ENCODE results near the gene TUFT1. TPM values are rescaled to one million over a fixed set of nuclear protein-coding genes. Genes with fewer than 3 reads are reported as not detected.

Gene TUFT1
- total RNA-seq, 4 donors from 2014 or later, result 15.1 to 20.4 (median 17.5) TPM

- TF ChIP-seq EP300 (IDR thresholded peaks at IDR 0.05) (no peak), POLR2A (IDR thresholded peaks at IDR 0.05) (peak in 1 of 2 donors; percentile 15), POLR2AphosphoS5 (IDR thresholded peaks at IDR 0.05) (peak; percentile 28)
- H3K4me1 ChIP-seq, result peaks cover 2 to 24% (median 9%) of the 10 kb centered on the region in 3 donors
- 0 to 20% methylated on average over 1 to 13 of the region's 68 CpGs for WGBS, 2 donors (ENCODE audit: low coverage in 1 of 2)
- H3K4me3 ChIP-seq, result peak within 1 kb of the TSS; percentile 57 to 78
- ATAC-seq, result peak; percentile 98
- H3K36me3 ChIP-seq, result no peaks in the 10 kb centered on the region
- peak within 1 kb of the TSS; percentile 30 to 89 (median 86) for H3K27ac ChIP-seq
- peaks cover 6% of the 10 kb centered on the region for H3K27me3 ChIP-seq
- H3K9me3 ChIP-seq, result no peaks in the 10 kb centered on the region
Measured at GRCh38 chr1:151510957-151511635, 29.0 kb upstream of the TUFT1 start, which contains the start of gene CGN. TSS of gene CGN (plus strand) at chr1:151511387. CDS start at chr1:151518520, 7,133 bp downstream.

DNA sequence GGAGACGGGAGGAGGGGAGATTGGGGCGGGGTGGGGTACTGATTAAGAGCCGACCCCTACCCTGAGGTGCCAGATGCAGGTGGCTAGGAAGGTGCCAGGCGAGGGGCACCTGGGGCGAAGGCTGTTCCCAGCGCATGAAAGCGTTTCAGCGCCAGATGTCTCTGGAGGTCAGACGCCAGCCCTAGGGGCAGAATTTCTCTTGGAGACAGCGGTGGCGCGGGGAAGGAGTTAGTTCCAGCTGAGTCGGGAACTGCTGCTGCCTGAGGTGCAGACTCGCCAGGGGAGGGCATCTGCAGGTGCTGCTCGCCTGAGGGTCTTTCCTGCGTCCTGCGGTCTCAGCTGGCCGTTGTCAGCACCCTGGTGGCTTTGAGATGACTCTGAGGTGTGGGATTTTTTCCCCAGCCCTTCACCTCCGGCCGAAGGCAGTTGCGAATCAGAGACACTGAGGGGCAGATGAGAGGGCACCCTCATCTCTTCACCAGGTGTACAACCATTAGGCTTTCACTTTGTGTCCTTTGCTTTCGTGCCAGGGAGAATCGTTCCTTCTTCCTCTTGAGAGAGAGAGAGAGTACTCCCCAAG is 28.4 kb upstream of the TUFT1 start:
- peaks cover 2 to 24% (median 9%) of the 10 kb centered on the region in 3 donors for H3K4me1 ChIP-seq
- H3K9me3 ChIP-seq, result no peaks in the 10 kb centered on the region
- TF ChIP-seq CTCF (IDR thresholded peaks at IDR 0.05) (no peak), POLR2AphosphoS5 (IDR thresholded peaks at IDR 0.05) (no peak), EP300 (IDR thresholded peaks at IDR 0.05) (no peak), POLR2A (IDR thresholded peaks at IDR 0.05) (no peak)
- peak overlapping the region in 3 of 4 donors; percentile 85 to 89 (median 88) for H3K27ac ChIP-seq
- peaks cover 6% of the 10 kb centered on the region for H3K27me3 ChIP-seq
- 0% methylated on average over 3 of the region's 23 CpGs; no CpG with 5 or more reads in 1 of the 2 donors for WGBS, 2 donors (ENCODE audit: low coverage in 1 of 2)
- peak overlapping the region; percentile 57 to 78 for H3K4me3 ChIP-seq
- H3K36me3 ChIP-seq, result no peaks in the 10 kb centered on the region
- peak; percentile 40 for ATAC-seq

DNA sequence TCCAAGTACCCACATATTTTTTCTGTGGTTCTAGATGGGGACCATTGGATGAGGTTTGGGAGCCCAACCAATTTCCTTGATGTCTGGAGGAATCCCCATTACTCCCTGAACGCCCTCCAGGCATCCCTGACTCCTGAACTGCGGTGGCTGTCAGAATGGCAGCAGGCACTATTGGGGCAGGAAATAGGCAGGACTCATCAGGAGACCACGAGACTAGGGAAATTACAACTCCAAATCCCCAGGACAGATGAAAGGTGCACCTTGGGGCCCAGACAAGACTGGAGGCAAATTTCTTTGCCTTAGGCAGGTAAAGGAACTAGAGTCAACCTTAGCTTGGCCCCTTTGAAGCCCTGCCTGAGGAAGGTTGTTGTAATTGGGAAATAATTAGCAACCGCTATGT is 27.8 kb upstream of the TUFT1 start:
- no peaks in the 10 kb centered on the region for H3K9me3 ChIP-seq
- peaks cover 6% of the 10 kb centered on the region for H3K27me3 ChIP-seq
- no peaks in the 10 kb centered on the region for H3K36me3 ChIP-seq
- peaks cover 2 to 24% (median 9%) of the 10 kb centered on the region in 3 donors for H3K4me1 ChIP-seq
- TF ChIP-seq EP300 (IDR thresholded peaks at IDR 0.05) (no peak), POLR2AphosphoS5 (IDR thresholded peaks at IDR 0.05) (no peak)
- no peak overlapping the region for H3K27ac ChIP-seq
- no peak for ATAC-seq
- peak overlapping the region in 1 of 2 donors; percentile 78 for H3K4me3 ChIP-seq
- WGBS, 2 donors (ENCODE audit: low coverage in 1 of 2), result 100% methylated on average over 1 of the region's 4 CpGs; no CpG with 5 or more reads in 1 of the 2 donors

- TF ChIP-seq POLR2A (IDR thresholded peaks at IDR 0.05) (no peak), EP300 (IDR thresholded peaks at IDR 0.05) (no peak), POLR2AphosphoS5 (IDR thresholded peaks at IDR 0.05) (no peak), CTCF (IDR thresholded peaks at IDR 0.05) (no peak)
- Histone ChIP-seq H3K27me3 (peaks cover 6% of the 10 kb centered on the region), H3K9me3 (no peaks in the 10 kb centered on the region), H3K27ac (no peak overlapping the region), H3K36me3 (no peaks in the 10 kb centered on the region), H3K4me3 (no peak overlapping the region), H3K4me1 (peaks cover 2 to 24% (median 9%) of the 10 kb centered on the region in 3 donors)
- 64 to 84% methylated on average over 6 to 8 of the region's 8 CpGs for WGBS, 2 donors (ENCODE audit: low coverage in 1 of 2)
- ATAC-seq, result no peak
Measured at GRCh38 chr1:151512801-151513625, 27.1 kb upstream of the TUFT1 start.

DNA sequence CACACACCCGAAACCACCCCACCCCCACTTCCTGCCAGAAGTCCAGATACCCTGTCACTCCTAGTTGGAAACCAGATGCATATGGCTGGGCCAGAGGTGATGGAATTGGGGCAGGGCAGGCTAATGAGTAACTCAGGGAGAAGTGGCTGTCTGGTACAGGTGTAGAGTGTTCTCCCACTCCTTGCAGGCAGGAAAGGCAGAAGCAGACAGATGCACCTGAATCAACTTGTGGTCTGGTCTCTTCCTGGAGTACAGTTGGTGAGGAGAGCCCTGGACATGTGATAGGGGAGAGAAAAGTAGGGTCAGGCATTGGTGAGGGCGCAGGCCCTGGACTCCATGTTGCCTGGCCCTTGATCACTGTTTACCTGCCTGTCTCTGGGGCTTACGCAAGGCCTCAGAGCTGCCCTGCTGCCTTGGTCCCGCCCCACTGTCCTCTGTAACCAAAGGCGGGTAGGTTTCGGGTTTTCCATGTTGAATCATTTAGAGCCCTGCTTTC is 26.4 kb upstream of the TUFT1 start:
- H3K27ac ChIP-seq, result no peak overlapping the region
- peaks cover 0 to under 1% of the 10 kb centered on the region in 2 donors for H3K36me3 ChIP-seq
- no peak for ATAC-seq
- peaks cover 2 to 24% (median 9%) of the 10 kb centered on the region in 3 donors for H3K4me1 ChIP-seq
- H3K27me3 ChIP-seq, result peaks cover 6% of the 10 kb centered on the region
- H3K4me3 ChIP-seq, result no peak overlapping the region
- no peaks in the 10 kb centered on the region for H3K9me3 ChIP-seq
- no peak for TF ChIP-seq POLR2AphosphoS5 (IDR thresholded peaks at IDR 0.05)
- no peak for TF ChIP-seq CTCF (IDR thresholded peaks at IDR 0.05)
- TF ChIP-seq EP300 (IDR thresholded peaks at IDR 0.05), result no peak
- no peak for TF ChIP-seq POLR2A (IDR thresholded peaks at IDR 0.05)
- 17 to 43% methylated on average over 1 of the region's 6 CpGs for WGBS, 2 donors (ENCODE audit: low coverage in 1 of 2)
